NCI-H748 (cell line): ENCODE results near the gene ANKRD18A.
"Not testable (repeated sequence)": the region's sequence is repeated elsewhere in the genome, so short reads cannot be mapped to it uniquely, and the experiment has no call there.

ENCODE experiments used
- DNase-seq: peaks from one replicate; lab custom pipeline; 2025; ENCODE audit not compliant: unreplicated experiment; lab: John Stamatoyannopoulos, UW

The ANKRD18A gene

GRCh38 chr9:38629511-38629910 is 9.1 kb upstream of the ANKRD18A start:
- DNase-seq: no peak

GRCh38 chr9:38626006-38626405 is 5.6 kb upstream of the ANKRD18A start:
- no peak for DNase-seq

GRCh38 chr9:38622951-38623350 is 2.6 kb upstream of the ANKRD18A start:
- no peak for DNase-seq

GRCh38 chr9:38622288-38622674 is 1.9 kb upstream of the ANKRD18A start:
- peak; percentile 69 for DNase-seq

- DNase-seq: peak; percentile 69
Observed at GRCh38 chr9:38621434-38622287, 1.3 kb upstream of the ANKRD18A start.

- DNase-seq: peak; percentile 51
Observed at GRCh38 chr9:38619556-38620447, 594 bp downstream of the ANKRD18A start.

- not testable (repeated sequence) for DNase-seq
Observed at GRCh38 chr9:38598029-38598745, 22.2 kb downstream of the ANKRD18A start.

- not testable (repeated sequence) for DNase-seq
Observed at GRCh38 chr9:38595117-38595516, 25.3 kb downstream of the ANKRD18A start.

GRCh38 chr9:38591346-38592063 is 28.9 kb downstream of the ANKRD18A start:
- not testable (repeated sequence) for DNase-seq

- DNase-seq: peak; percentile 5
Observed at GRCh38 chr9:38583765-38584164, 36.6 kb downstream of the ANKRD18A start.

GRCh38 chr9:38580112-38580511 is 40.3 kb downstream of the ANKRD18A start:
- DNase-seq: not testable (repeated sequence)

- DNase-seq: not testable (repeated sequence)
Observed at GRCh38 chr9:38576181-38576580, 44.2 kb downstream of the ANKRD18A start.

- DNase-seq: not testable (repeated sequence)
Observed at GRCh38 chr9:38566048-38566447, 54.3 kb downstream of the ANKRD18A start.

- not testable (repeated sequence) for DNase-seq
Observed at GRCh38 chr9:38565178-38565577, 55.2 kb downstream of the ANKRD18A start.

- DNase-seq: not testable (repeated sequence)
Observed at GRCh38 chr9:38563911-38564310, 56.5 kb downstream of the ANKRD18A start.

GRCh38 chr9:38561134-38561533 is 59.3 kb downstream of the ANKRD18A start:
- DNase-seq: not testable (repeated sequence)

- peak; percentile 5 for DNase-seq
Observed at GRCh38 chr9:38559172-38559571, 61.2 kb downstream of the ANKRD18A start.

- DNase-seq: not testable (repeated sequence)
Observed at GRCh38 chr9:38557746-38558145, 62.6 kb downstream of the ANKRD18A start.

GRCh38 chr9:38554966-38555365 is 65.4 kb downstream of the ANKRD18A start:
- not testable (repeated sequence) for DNase-seq

GRCh38 chr9:38553019-38553418 is 67.4 kb downstream of the ANKRD18A start:
- not testable (repeated sequence) for DNase-seq
